Adrenal gland (tissue), 12 donors: ENCODE results near the gene AHCYL1. TPM values are rescaled to one million over a fixed set of nuclear protein-coding genes. Genes with fewer than 3 reads are reported as not detected.
"Not testable (repeated sequence)": the region's sequence is repeated elsewhere in the genome, so short reads cannot be mapped to it uniquely, and the experiment has no call there.

Source experiments
- DNase-seq, 7 donors: peaks; one replicate each; pipeline ENCODE4 v3.0.0-alpha.2; 2019 to 2020
- H3K27ac ChIP-seq, 5 donors: fragments of 200-600 bp; sonication (generic) in 4 of 5; 1 replicate in 3 of 5; 2 replicates in 2 of 5; pipeline versions ENCODE4 v1.5.1 to v1.8.0; 2016 to 2020; ENCODE audit warnings: mild to moderate bottlenecking in 1 of 5
- H3K27me3 ChIP-seq: fragments of 200-600 bp; 2 replicates; pipeline ENCODE4 v1.8.0; 2021
- H3K36me3 ChIP-seq, 2 donors: fragments of 200-600 bp; replicated peaks in 1 of 2; 1 replicate in 1 of 2; 2 replicates in 1 of 2; pipeline versions ENCODE4 v1.5.1 to v1.8.0; 2018 to 2022
- H3K4me1 ChIP-seq, 2 donors: fragments of 200-600 bp; replicated peaks in 1 of 2; 1 replicate in 1 of 2; 2 replicates in 1 of 2; pipeline versions ENCODE4 v1.5.1 to v1.8.0; 2018 to 2021
- H3K4me3 ChIP-seq, 4 donors: fragments of 200-600 bp; sonication (generic) in 3 of 4; one replicate each; pipeline ENCODE4 v1.5.1; 2016 to 2018
- H3K9me3 ChIP-seq, 3 donors: fragments of 200-600 bp; sonication (generic) in 1 of 3; replicated peaks in 1 of 3; 1 replicate in 2 of 3; 2 replicates in 1 of 3; pipeline versions ENCODE4 v1.5.1 to v1.8.0; 2016 to 2021
- POLR2A ChIP-seq, 2 donors: fragments of 450-650 bp; IDR thresholded peaks; one replicate each; pipeline ENCODE4 v1.6.1; 2017; ENCODE audit warnings: antibody characterized with exemption in 2 of 2, mild to moderate bottlenecking in 2 of 2, moderate library complexity in 1 of 2
- WGBS, 4 donors: extraction: QIAGEN DNeasy Blood & Tissue Kit in 2 of 4; methylation state at CpG; one replicate each; pipeline versions ENCODE4 v1.1.5 to v1.1.7; 2013 to 2017; 5-methylcytosine and 5-hydroxymethylcytosine counted together
- intact Hi-C, 2 donors: fragments of 100-400 bp; cut with DNase I; formaldehyde crosslinking; loops; one replicate each; pipeline versions ENCODE4 v1.14.1 to v1.15.0; 2022 to 2023
- polyA plus RNA-seq, 3 donors: library from polyadenylated mRNA; stranded (reverse); fragments of 200-250 nt in 2 of 3; fragments of 350-450 nt in 1 of 3; fragmentation: Illumina TruSeq in 1 of 3; extraction: RNeasy Lipid Tissue Mini Kit (QIAGEN cat#74804) in 1 of 3; gene quantifications; one replicate each; pipeline ENCODE4 v1.2.3, GENCODE V29; 2013 to 2014
- total RNA-seq, 9 donors: library from RNA; depleted of rRNA in 4 of 9; stranded (reverse); fragments of >200 nt in 4 of 9; fragments of 120-200 nt in 1 of 9; fragmentation: NEBNext Ultra II Directional in 1 of 9; extraction: Animal tissue kit (Norgen Biotek cat#: 25700) in 1 of 9; gene quantifications; one replicate each; pipeline versions ENCODE4 v1.1.0 to v1.2.4, GENCODE V29; 2013 to 2023
- TF ChIP-seq, protein P1 (sequence below), 6 experiments: fragments of 450-650 bp in 4 of 6; fragments of 200-600 bp in 2 of 6; sonication (generic) in 1 of 6; IDR thresholded peaks; 1 replicate in 5 of 6; 2 replicates in 1 of 6; pipeline versions ENCODE4 v1.5.1 to v1.8.0; 2016 to 2021; ENCODE audit warnings: antibody characterized with exemption in 6 of 6, mild to moderate bottlenecking in 2 of 6, moderate library complexity in 1 of 6
- donor health status: healthy with polysubstance abuse.
- donor health status: Bipolar disorder and iron deficiency.
- donor health status: DM: yes; HTN: yes; CAD: no.
- donor health status: DM: no; HTN: no; CAD: no.
- donor health status: DM: no; HTN: no; CAD: no.
- donor health status: DM: yes; HTN: yes; CAD: no.

Gene AHCYL1
- total and polyA plus RNA-seq, 12 donors: 33.5 to 172 (median 95.3) TPM

- H3K27ac ChIP-seq: peak overlapping the region in 1 of 5 donors; percentile 34
- no peak overlapping the region for H3K4me3 ChIP-seq
- 69 to 76% (median 72%) methylated on average over 10 of the region's 10 CpGs for WGBS, 4 donors
- DNase-seq: no peak
- TF ChIP-seq POLR2A (IDR thresholded peaks at IDR 0.05): no peak
- TF ChIP-seq, protein P1, sequence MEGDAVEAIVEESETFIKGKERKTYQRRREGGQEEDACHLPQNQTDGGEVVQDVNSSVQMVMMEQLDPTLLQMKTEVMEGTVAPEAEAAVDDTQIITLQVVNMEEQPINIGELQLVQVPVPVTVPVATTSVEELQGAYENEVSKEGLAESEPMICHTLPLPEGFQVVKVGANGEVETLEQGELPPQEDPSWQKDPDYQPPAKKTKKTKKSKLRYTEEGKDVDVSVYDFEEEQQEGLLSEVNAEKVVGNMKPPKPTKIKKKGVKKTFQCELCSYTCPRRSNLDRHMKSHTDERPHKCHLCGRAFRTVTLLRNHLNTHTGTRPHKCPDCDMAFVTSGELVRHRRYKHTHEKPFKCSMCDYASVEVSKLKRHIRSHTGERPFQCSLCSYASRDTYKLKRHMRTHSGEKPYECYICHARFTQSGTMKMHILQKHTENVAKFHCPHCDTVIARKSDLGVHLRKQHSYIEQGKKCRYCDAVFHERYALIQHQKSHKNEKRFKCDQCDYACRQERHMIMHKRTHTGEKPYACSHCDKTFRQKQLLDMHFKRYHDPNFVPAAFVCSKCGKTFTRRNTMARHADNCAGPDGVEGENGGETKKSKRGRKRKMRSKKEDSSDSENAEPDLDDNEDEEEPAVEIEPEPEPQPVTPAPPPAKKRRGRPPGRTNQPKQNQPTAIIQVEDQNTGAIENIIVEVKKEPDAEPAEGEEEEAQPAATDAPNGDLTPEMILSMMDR (IDR thresholded peaks at IDR 0.05): no peak
- H3K9me3 ChIP-seq: no peaks in the 10 kb centered on the region
- intact Hi-C loops: no loop called here
- no peaks in the 10 kb centered on the region for H3K27me3 ChIP-seq
- no peaks in the 10 kb centered on the region for H3K36me3 ChIP-seq
- H3K4me1 ChIP-seq: no peaks in the 10 kb centered on the region
These were observed 36.8 kb upstream of the AHCYL1 start for GRCh38 chr1:109947582-109948284.

GRCh38 chr1:109948285-109948630, 36.3 kb upstream of the AHCYL1 start:
- Histone ChIP-seq H3K36me3 (no peaks in the 10 kb centered on the region), H3K4me3 (no peak overlapping the region), H3K9me3 (no peaks in the 10 kb centered on the region), H3K4me1 (no peaks in the 10 kb centered on the region), H3K27ac (no peak overlapping the region), H3K27me3 (no peaks in the 10 kb centered on the region)
- intact Hi-C loops: no loop called here
- no peak for DNase-seq
- TF ChIP-seq POLR2A (IDR thresholded peaks at IDR 0.05): no peak
- TF ChIP-seq, protein P1 (IDR thresholded peaks at IDR 0.05): no peak

DNA sequence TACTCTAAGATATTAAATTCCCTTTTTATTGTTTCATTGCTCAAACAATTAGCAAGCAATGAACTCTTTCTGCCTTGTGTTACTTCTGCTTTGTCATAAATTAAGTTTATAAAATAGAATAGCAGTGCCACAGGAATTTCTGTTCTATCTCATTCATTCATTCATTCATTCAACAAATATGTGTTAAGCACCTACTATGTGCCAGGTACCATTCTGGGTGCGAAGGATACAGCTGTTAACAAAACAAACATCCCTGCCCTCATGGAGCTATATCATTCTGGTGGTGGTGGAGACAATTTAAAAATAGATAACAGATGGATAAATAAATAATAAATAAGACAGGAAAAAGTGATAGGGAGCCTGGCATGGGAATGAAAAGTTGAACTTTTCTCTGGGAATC, 34.5 kb upstream of the AHCYL1 start:
- TF ChIP-seq POLR2A (IDR thresholded peaks at IDR 0.05): no peak
- TF ChIP-seq, protein P1 (IDR thresholded peaks at IDR 0.05): no peak
- DNase-seq: no peak
- Histone ChIP-seq H3K27me3 (no peaks in the 10 kb centered on the region), H3K4me3 (no peak overlapping the region), H3K4me1 (no peaks in the 10 kb centered on the region), H3K27ac (no peak overlapping the region), H3K9me3 (no peaks in the 10 kb centered on the region), H3K36me3 (no peaks in the 10 kb centered on the region)
- intact Hi-C loops: no loop called here
- WGBS, 4 donors: 76 to 93% (median 85%) methylated on average over 1 of the region's 1 CpG

- no peak overlapping the region for H3K4me3 ChIP-seq
These were observed 34.1 kb upstream of the AHCYL1 start for GRCh38 chr1:109950509-109950908.

GRCh38 chr1:109951501-109951900, 33.1 kb upstream of the AHCYL1 start:
- H3K27ac ChIP-seq, H3K4me1 ChIP-seq, H3K27me3 ChIP-seq, DNase-seq, H3K9me3 ChIP-seq, H3K4me3 ChIP-seq, intact Hi-C loops, H3K36me3 ChIP-seq: not testable (repeated sequence)
- 95 to 97% (median 95%) methylated on average over 5 of the region's 5 CpGs for WGBS, 4 donors

More at GRCh38 chr1:109950509-109950908, 34.1 kb upstream of the AHCYL1 start:
- Histone ChIP-seq H3K4me1 (no peaks in the 10 kb centered on the region), H3K27me3 (no peaks in the 10 kb centered on the region), H3K9me3 (no peaks in the 10 kb centered on the region), H3K36me3 (no peaks in the 10 kb centered on the region), H3K27ac (no peak overlapping the region)
- no peak for TF ChIP-seq POLR2A (IDR thresholded peaks at IDR 0.05)
- TF ChIP-seq, protein P1 (IDR thresholded peaks at IDR 0.05): no peak
- intact Hi-C loops: no loop called here
- DNase-seq: no peak
- 90 to 94% (median 92%) methylated on average over 2 of the region's 2 CpGs for WGBS, 4 donors
